Smooth muscle cell (in vitro differentiated cells): Measurements from ENCODE around the gene JPT2. TPM values are rescaled to one million over a fixed set of nuclear protein-coding genes. Genes with fewer than 3 reads are reported as not detected.

Experiments used
- DNase-seq: peaks from one replicate; lab custom pipeline; 2025; ENCODE audit not compliant: unreplicated experiment; lab: John Stamatoyannopoulos, UW
- H2AFZ ChIP-seq: fragments of 200-600 bp; sonication (generic); 2 replicates; pipeline ENCODE4 v1.6.0; 2016; ENCODE audit warnings: antibody characterized with exemption, low read depth, mild to moderate bottlenecking
- H3F3A ChIP-seq: fragments of 200-600 bp; sonication (generic); 2 replicates; pipeline ENCODE4 v1.6.0; 2017; ENCODE audit warnings: antibody characterized with exemption, low read depth
- H3K27ac ChIP-seq: fragments of 200-600 bp; sonication (generic); 2 replicates; pipeline ENCODE4 v1.5.1; 2016; ENCODE audit warnings: low read depth, mild to moderate bottlenecking
- H3K27me3 ChIP-seq: fragments of 200-600 bp; sonication (generic); 2 replicates; pipeline ENCODE4 v1.6.1; 2016; ENCODE audit warnings: low read depth, mild to moderate bottlenecking
- H3K36me3 ChIP-seq: fragments of 200-600 bp; sonication (generic); 2 replicates; pipeline ENCODE4 v1.5.1; 2016; ENCODE audit warnings: low read depth
- H3K4me1 ChIP-seq: fragments of 200-600 bp; sonication (generic); 2 replicates; pipeline ENCODE4 v1.5.1; 2016; ENCODE audit warnings: low read depth
- H3K4me2 ChIP-seq: fragments of 200-600 bp; sonication (generic); 2 replicates; pipeline ENCODE4 v1.6.0; 2016; ENCODE audit warnings: mild to moderate bottlenecking
- H3K4me3 ChIP-seq: fragments of 200-600 bp; sonication (generic); 2 replicates; pipeline ENCODE4 v1.5.1; 2016; ENCODE audit warnings: mild to moderate bottlenecking
- H3K79me2 ChIP-seq: fragments of 200-600 bp; sonication (generic); 2 replicates; pipeline ENCODE4 v1.6.0; 2016; ENCODE audit warnings: low read depth, mild to moderate bottlenecking
- H3K9ac ChIP-seq: fragments of 200-600 bp; sonication (generic); 2 replicates; pipeline ENCODE4 v1.6.0; 2016; ENCODE audit warnings: low read depth
- H3K9me3 ChIP-seq: fragments of 200-600 bp; sonication (generic); replicated peaks from 2 replicates; pipeline ENCODE4 v1.5.1; 2016; ENCODE audit warnings: low read depth
- H4K20me1 ChIP-seq: fragments of 200-600 bp; sonication (generic); 2 replicates; pipeline ENCODE4 v1.6.0; 2016; ENCODE audit warnings: low read depth
- CTCF ChIP-seq: fragments of 200-600 bp; sonication (generic); IDR thresholded peaks from 2 replicates; pipeline ENCODE4 v1.5.1; 2017; ENCODE audit warnings: borderline replicate concordance, mild to moderate bottlenecking, antibody characterized with exemption; ENCODE audit not compliant: insufficient read depth, poor library complexity, severe bottlenecking
- WGBS: methylation state at CpG from one replicate; pipeline ENCODE4 v1.1.7; 2016; ENCODE audit warnings: low lambda C conversion rate; 5-methylcytosine and 5-hydroxymethylcytosine counted together
- polyA plus RNA-seq: library from polyadenylated mRNA; unstranded; fragments of >200 nt; fragmentation: Nextera tagmentation; extraction: Ambion mirVana; gene quantifications from 2 replicates; pipeline ENCODE4 v1.2.1, GENCODE V29; 2016
- total RNA-seq: library from RNA; depleted of rRNA; stranded (reverse); fragments of >200 nt; gene quantifications from 2 replicates; pipeline ENCODE4 v1.2.3, GENCODE V29; 2014

The JPT2 gene
- total and polyA plus RNA-seq, 2 experiments from 2014 or later: 7.2 to 28.6 TPM

- Histone ChIP-seq H3F3A (peaks cover 6% of the 10 kb centered on the region), H3K4me3 (no peak overlapping the region), H3K27me3 (no peaks in the 10 kb centered on the region), H3K36me3 (no peaks in the 10 kb centered on the region), H2AFZ (no peak overlapping the region), H3K79me2 (no peaks in the 10 kb centered on the region), H3K27ac (no peak overlapping the region), H4K20me1 (no peaks in the 10 kb centered on the region), H3K9ac (no peak overlapping the region), H3K9me3 (no peaks in the 10 kb centered on the region), H3K4me2 (no peak overlapping the region), H3K4me1 (no peaks in the 10 kb centered on the region)
- DNase-seq: no peak
- no peak for TF ChIP-seq CTCF
- WGBS: 97% methylated on average over 19 of the region's 19 CpGs
Measured at GRCh38 chr16:1741553-1742165, 63.6 kb downstream of the JPT2 start.

DNA sequence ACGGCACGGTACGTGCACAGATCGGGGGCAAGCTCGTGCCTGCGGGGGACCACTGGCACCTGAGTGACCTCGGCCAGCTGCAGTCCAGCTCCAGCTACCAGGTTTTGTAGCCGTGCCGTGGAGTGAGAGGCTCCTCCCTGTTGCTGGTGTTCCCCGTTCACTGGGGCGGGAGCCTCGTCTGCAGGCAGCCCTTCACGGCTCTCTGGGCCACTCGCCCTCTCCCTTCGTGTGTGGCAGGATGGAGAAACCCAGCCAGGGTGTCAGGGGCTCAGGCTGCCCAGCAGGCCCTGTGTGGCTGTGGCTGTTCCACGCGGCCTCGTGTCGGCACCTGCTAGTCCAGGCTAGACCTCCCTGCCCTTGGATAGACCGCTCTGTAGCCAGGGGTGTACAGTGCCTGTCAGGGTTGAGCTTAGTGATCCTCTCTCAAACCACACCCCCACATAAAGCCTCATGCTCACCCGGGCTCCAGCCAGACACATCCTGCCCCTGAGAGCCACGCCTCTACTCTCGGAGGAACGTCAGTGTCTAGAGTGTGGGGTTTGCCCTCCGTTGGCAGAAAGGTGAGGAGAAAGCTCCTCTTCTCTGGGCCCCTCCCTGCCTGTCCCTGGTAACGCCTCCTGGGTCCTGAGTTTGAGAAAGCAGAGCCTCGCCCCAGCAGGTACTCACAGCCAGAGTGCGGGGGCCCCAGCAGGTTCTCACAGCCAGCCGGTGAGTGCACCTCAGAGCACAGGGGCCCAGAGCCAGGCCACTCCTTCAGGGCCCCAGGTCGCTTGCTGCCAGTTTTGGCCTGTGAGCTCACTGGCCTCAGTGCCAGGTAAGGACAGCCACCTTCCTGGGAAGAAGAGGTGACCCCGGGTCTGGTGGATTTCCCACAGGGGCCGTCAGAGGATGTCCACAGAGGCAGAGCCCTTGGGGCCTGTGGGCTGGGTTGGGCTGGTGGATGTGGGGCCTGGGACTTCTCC is 65.6 kb downstream of the JPT2 start:
- Histone ChIP-seq H3F3A (peaks cover 6% of the 10 kb centered on the region), H3K9me3 (no peaks in the 10 kb centered on the region), H3K4me1 (no peaks in the 10 kb centered on the region), H3K4me2 (no peak overlapping the region), H3K79me2 (no peaks in the 10 kb centered on the region), H3K27ac (peak overlapping the region; percentile 94), H3K36me3 (no peaks in the 10 kb centered on the region), H3K9ac (no peak overlapping the region), H3K27me3 (no peaks in the 10 kb centered on the region), H2AFZ (no peak overlapping the region), H3K4me3 (no peak overlapping the region), H4K20me1 (no peaks in the 10 kb centered on the region)
- no peak for TF ChIP-seq CTCF
- DNase-seq: no peak
- WGBS: 92% methylated on average over 32 of the region's 32 CpGs

DNA sequence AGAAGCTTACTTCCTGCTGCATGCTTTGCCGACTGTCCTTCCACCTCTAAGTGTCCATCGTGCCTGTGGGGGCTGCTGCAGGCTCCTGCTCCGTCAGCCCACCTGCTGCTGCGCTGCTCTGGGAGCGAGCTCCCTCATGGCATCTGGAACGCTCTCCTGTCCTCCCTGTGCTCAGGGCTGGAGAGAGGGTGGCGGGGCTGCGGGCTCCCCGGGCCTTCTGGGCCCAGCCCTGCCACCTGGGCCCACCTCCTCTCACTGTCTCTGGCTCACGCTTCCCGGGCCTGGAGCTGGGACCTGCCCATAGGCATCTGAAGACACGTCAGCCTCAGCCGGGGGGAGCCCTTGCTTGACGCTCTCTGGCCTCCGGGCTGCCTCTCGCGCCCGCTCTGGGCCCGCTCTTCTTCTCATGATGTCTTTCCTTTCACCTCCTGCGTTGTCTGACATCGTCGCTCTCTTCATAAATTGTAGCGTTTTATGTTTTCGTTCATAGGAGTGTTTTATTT is 66.3 kb downstream of the JPT2 start:
- H3K79me2 ChIP-seq: no peaks in the 10 kb centered on the region
- H3K4me3 ChIP-seq: no peak overlapping the region
- DNase-seq: no peak
- H4K20me1 ChIP-seq: peaks cover under 1% of the 10 kb centered on the region
- TF ChIP-seq CTCF: no peak
- peaks cover 6% of the 10 kb centered on the region for H3F3A ChIP-seq
- H3K4me1 ChIP-seq: no peaks in the 10 kb centered on the region
- H3K27me3 ChIP-seq: no peaks in the 10 kb centered on the region
- 96% methylated on average over 24 of the region's 24 CpGs for WGBS
- no peaks in the 10 kb centered on the region for H3K36me3 ChIP-seq
- H3K9me3 ChIP-seq: no peaks in the 10 kb centered on the region
- no peak overlapping the region for H2AFZ ChIP-seq
- peak overlapping the region; percentile 94 for H3K27ac ChIP-seq
- no peak overlapping the region for H3K9ac ChIP-seq
- no peak overlapping the region for H3K4me2 ChIP-seq
